GM23338 (cell line): ENCODE measurements around the gene MAST4.

ENCODE experiments used
- CREB1 ChIP-seq: fragments of 250-450 bp; sonication (Bioruptor Pico); IDR thresholded peaks from 2 replicates; pipeline ENCODE4 v1.5.0; 2020; ENCODE audit warnings: low read depth, mild to moderate bottlenecking, moderate library complexity
- CTCF ChIP-seq, 2 experiments: fragments of 200-600 bp in 1 of 2; sonication (generic) in 1 of 2; conservative IDR thresholded peaks; 2 replicates each; pipeline versions ENCODE4 v1.5.1 to v1.6.1; 2016 to 2017; ENCODE audit warnings: antibody characterized with exemption in 2 of 2, low read depth in 2 of 2, mild to moderate bottlenecking in 2 of 2, moderate library complexity in 1 of 2
- ETS1 ChIP-seq: IDR thresholded peaks from 2 replicates; pipeline ENCODE4 v1.6.1; 2016; ENCODE audit warnings: antibody characterized with exemption
- EZH2 ChIP-seq: fragments of 200-600 bp; sonication (generic); IDR thresholded peaks from one replicate; pipeline ENCODE4 v1.8.0; 2017; ENCODE audit warnings: antibody characterized with exemption, mild to moderate bottlenecking, low read depth; ENCODE audit not compliant: unreplicated experiment
- EZH2phosphoT487 ChIP-seq: fragments of 200-600 bp; sonication (generic); IDR thresholded peaks from one replicate; pipeline ENCODE4 v1.8.1; 2018; ENCODE audit warnings: antibody characterized with exemption; ENCODE audit not compliant: unreplicated experiment
- JUNB ChIP-seq: IDR thresholded peaks from one replicate; pipeline ENCODE4 v1.6.1; 2016; ENCODE audit warnings: antibody characterized with exemption; ENCODE audit not compliant: unreplicated experiment
- NANOG ChIP-seq: IDR thresholded peaks from 2 replicates; pipeline ENCODE4 v1.6.1; 2016; ENCODE audit warnings: antibody characterized with exemption, borderline replicate concordance
- POLR2AphosphoS5 ChIP-seq: IDR thresholded peaks from 2 replicates; pipeline ENCODE4 v1.6.1; 2016; ENCODE audit warnings: antibody characterized with exemption, low read depth
- REST ChIP-seq: IDR thresholded peaks from one replicate; pipeline ENCODE4 v1.6.1; 2018; ENCODE audit warnings: antibody characterized with exemption; ENCODE audit not compliant: unreplicated experiment
- STAT1 ChIP-seq: IDR thresholded peaks from one replicate; pipeline ENCODE4 v1.6.1; 2016; ENCODE audit warnings: antibody characterized with exemption; ENCODE audit not compliant: unreplicated experiment
- ZNF331 ChIP-seq: fragments of 250-450 bp; sonication (Bioruptor Pico); IDR thresholded peaks from 2 replicates; pipeline ENCODE4 v1.5.0; 2020; ENCODE audit warnings: low read depth, mild to moderate bottlenecking, moderate library complexity
- ZNF462 ChIP-seq: fragments of 250-450 bp; sonication (Bioruptor Pico); IDR thresholded peaks from 2 replicates; pipeline ENCODE4 v1.5.0; 2020; ENCODE audit warnings: mild to moderate bottlenecking, moderate library complexity

- TF ChIP-seq CTCF (conservative IDR thresholded peaks at IDR 0.05; ENCODE audit: low read depth in 2 of 2): 0 out of 4 replicates have a peak, but pooled peaks of 1 of the 2 experiments have one; percentile 13
- TF ChIP-seq POLR2AphosphoS5: no peak
- TF ChIP-seq REST: no peak
- no peak for TF ChIP-seq JUNB
- no peak for TF ChIP-seq ZNF462 (CRISPR knock-in tag)
- TF ChIP-seq CREB1: no peak
- TF ChIP-seq EZH2: peak; percentile 22
- TF ChIP-seq ETS1: no peak
- TF ChIP-seq EZH2phosphoT487: no peak
- no peak for TF ChIP-seq STAT1
- TF ChIP-seq ZNF331 (CRISPR knock-in tag): no peak
- no peak for TF ChIP-seq NANOG
Observed at GRCh38 chr5:66597183-66597757, 1.1 kb downstream of the MAST4 start.
